ENCODE data around the gene MALAT1.

DNA sequence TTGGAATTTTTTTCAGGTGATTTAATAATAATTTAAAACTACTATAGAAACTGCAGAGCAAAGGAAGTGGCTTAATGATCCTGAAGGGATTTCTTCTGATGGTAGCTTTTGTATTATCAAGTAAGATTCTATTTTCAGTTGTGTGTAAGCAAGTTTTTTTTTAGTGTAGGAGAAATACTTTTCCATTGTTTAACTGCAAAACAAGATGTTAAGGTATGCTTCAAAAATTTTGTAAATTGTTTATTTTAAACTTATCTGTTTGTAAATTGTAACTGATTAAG, 3.4 kb downstream of the MALAT1 start:
- TF ChIP-seq, protein P1, sequence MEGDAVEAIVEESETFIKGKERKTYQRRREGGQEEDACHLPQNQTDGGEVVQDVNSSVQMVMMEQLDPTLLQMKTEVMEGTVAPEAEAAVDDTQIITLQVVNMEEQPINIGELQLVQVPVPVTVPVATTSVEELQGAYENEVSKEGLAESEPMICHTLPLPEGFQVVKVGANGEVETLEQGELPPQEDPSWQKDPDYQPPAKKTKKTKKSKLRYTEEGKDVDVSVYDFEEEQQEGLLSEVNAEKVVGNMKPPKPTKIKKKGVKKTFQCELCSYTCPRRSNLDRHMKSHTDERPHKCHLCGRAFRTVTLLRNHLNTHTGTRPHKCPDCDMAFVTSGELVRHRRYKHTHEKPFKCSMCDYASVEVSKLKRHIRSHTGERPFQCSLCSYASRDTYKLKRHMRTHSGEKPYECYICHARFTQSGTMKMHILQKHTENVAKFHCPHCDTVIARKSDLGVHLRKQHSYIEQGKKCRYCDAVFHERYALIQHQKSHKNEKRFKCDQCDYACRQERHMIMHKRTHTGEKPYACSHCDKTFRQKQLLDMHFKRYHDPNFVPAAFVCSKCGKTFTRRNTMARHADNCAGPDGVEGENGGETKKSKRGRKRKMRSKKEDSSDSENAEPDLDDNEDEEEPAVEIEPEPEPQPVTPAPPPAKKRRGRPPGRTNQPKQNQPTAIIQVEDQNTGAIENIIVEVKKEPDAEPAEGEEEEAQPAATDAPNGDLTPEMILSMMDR (IDR thresholded peaks at IDR 0.05; ENCODE audit: low read length): no peak
- no peak for TF ChIP-seq EZH2 (IDR thresholded peaks at IDR 0.05; ENCODE audit: borderline replicate concordance, low read length)
